AG04449 (cell line): ENCODE results near the gene RNF126.

Experiments used
- CTCF ChIA-PET: fragments of 350-600 bp; formaldehyde crosslinking; extraction: SDS; loops from one replicate; lab custom pipeline; 2021; ENCODE audit warnings: antibody characterized with exemption; lab: Yijun Ruan, JAX
- POLR2A ChIA-PET: fragments of 400-600, 350-600 bp; formaldehyde crosslinking; extraction: SDS; loops from one replicate; lab custom pipeline; 2020; ENCODE audit warnings: antibody characterized with exemption, inconsistent platforms; lab: Yijun Ruan, JAX
- DNase-seq: peaks from one replicate; pipeline ENCODE4 v3.0.0-alpha.2; 2010; ENCODE audit warnings: low read depth, low spot score
- H3K4me3 ChIP-seq: 2 replicates; pipeline ENCODE4 v1.5.1; 2011; ENCODE audit warnings: low read depth, mild to moderate bottlenecking, control low read depth, low read length
- CTCF ChIP-seq: IDR thresholded peaks from one replicate; pipeline ENCODE4 v1.5.1; 2011; ENCODE audit warnings: mild to moderate bottlenecking, moderate library complexity, low read length, control low read depth, inconsistent platforms; ENCODE audit not compliant: insufficient read depth; ENCODE audit errors: missing control alignments

RNF126 gene

GRCh38 chr19:679418-680286, 16.6 kb upstream of the RNF126 start:
- peak; percentile 18 for TF ChIP-seq CTCF
- no peak for DNase-seq
- H3K4me3 ChIP-seq: peak overlapping the region; percentile 64
- ChIA-PET POLR2A (interaction anchor here (1.5 kb wide), 1 partner anchor 16 kb away, joined by 6 read pairs; the partner anchor contains the start of gene RNF126), CTCF (interaction anchor here (0.7 to 1.7 kb wide), 7 partner anchors 11 to 174 kb away, joined by 3 to 7 read pairs (median 3); partner anchors contain the start of gene RNF126)

GRCh38 chr19:678791-679388, 15.9 kb upstream of the RNF126 start:
- H3K4me3 ChIP-seq: peak overlapping the region; percentile 64
- ChIA-PET CTCF (interaction anchor here (0.8 to 1.7 kb wide), 6 partner anchors 10 to 174 kb away, joined by 3 to 7 read pairs (median 4); partner anchors contain the start of gene RNF126), POLR2A (interaction anchor here (0.9 kb wide), 1 partner anchor 37 kb away, joined by 3 read pairs; no protein-coding TSS in a partner anchor)
- DNase-seq: no peak
- TF ChIP-seq CTCF: no peak

GRCh38 chr19:677601-678436, 14.8 kb upstream of the RNF126 start:
- H3K4me3 ChIP-seq: peak overlapping the region; percentile 78
- no peak for TF ChIP-seq CTCF
- CTCF ChIA-PET: interaction anchor here (0.9 kb wide), 1 partner anchor 56 kb away, joined by 3 read pairs; no protein-coding TSS in a partner anchor
- POLR2A ChIA-PET: interaction anchor here (0.9 to 1.8 kb wide), 6 partner anchors 10 to 106 kb away, joined by 3 to 10 read pairs (median 4); partner anchors contain the start of genes BSG, POLRMT and RNF126
- DNase-seq: no peak

- CTCF ChIA-PET: interaction anchor here (0.9 to 1.2 kb wide), 2 partner anchors 10 to 57 kb away, joined by 3 read pairs; no protein-coding TSS in a partner anchor
- POLR2A ChIA-PET: interaction anchor here (0.9 to 1.8 kb wide), 6 partner anchors 9 to 105 kb away, joined by 3 to 10 read pairs (median 4); partner anchors contain the start of genes BSG, POLRMT and RNF126
Observed at GRCh38 chr19:677201-677600, 14.2 kb upstream of the RNF126 start.

More at GRCh38 chr19:677201-677600, 14.2 kb upstream of the RNF126 start:
- peak overlapping the region; percentile 78 for H3K4me3 ChIP-seq
- DNase-seq: no peak
- TF ChIP-seq CTCF: no peak
